HepG2 (cell line): ENCODE results near the gene NOX3. TPM values are rescaled to one million over a fixed set of nuclear protein-coding genes. Genes with fewer than 3 reads are reported as not detected.

Source experiments
- ATF4 ChIP-seq, 2 experiments: fragments of 450-650 bp in 1 of 2; sonication (generic) in 1 of 2; formaldehyde crosslinking; IDR thresholded peaks; 2 replicates each; pipeline versions ENCODE4 v1.5.0 to v1.8.0; 2020 to 2022; ENCODE audit warnings: mild to moderate bottlenecking in 1 of 2, missing genetic modification reagents in 1 of 2
- ATF7 ChIP-seq, 2 experiments: fragments of 450-650 bp in 1 of 2; sonication (generic) in 1 of 2; formaldehyde crosslinking in 1 of 2; IDR thresholded peaks; 2 replicates each; pipeline versions ENCODE4 v1.4.0 to v1.6.1; 2016 to 2020; ENCODE audit warnings: antibody characterized with exemption in 1 of 2, mild to moderate bottlenecking in 1 of 2, missing genetic modification reagents in 1 of 2
- DNMT3B ChIP-seq: conservative IDR thresholded peaks from 2 replicates; pipeline ENCODE4 v1.6.1; 2016; ENCODE audit warnings: missing biosample characterization, control low read depth
- ELF4 ChIP-seq: sonication (generic); formaldehyde crosslinking; IDR thresholded peaks from 2 replicates; pipeline ENCODE4 v1.5.0; 2020; ENCODE audit warnings: missing genetic modification reagents, mild to moderate bottlenecking, moderate library complexity, borderline replicate concordance
- FOXA1 ChIP-seq, 2 experiments: fragments of 450-650 bp in 1 of 2; sonication (generic) in 1 of 2; formaldehyde crosslinking in 1 of 2; IDR thresholded peaks; 2 replicates each; pipeline versions ENCODE4 v1.4.0 to v1.6.1; 2016 to 2020; ENCODE audit warnings: missing genetic modification reagents in 1 of 2
- GATAD1 ChIP-seq: IDR thresholded peaks from 2 replicates; pipeline ENCODE4 v1.6.1; 2016; ENCODE audit warnings: missing genetic modification reagents, missing compliant biosample characterization
- KLF13 ChIP-seq: sonication (generic); formaldehyde crosslinking; IDR thresholded peaks from 2 replicates; pipeline ENCODE4 v1.4.0; 2020; ENCODE audit warnings: mild to moderate bottlenecking, missing genetic modification reagents
- MIER2 ChIP-seq: IDR thresholded peaks from 2 replicates; pipeline ENCODE4 v1.6.1; 2016; ENCODE audit warnings: missing biosample characterization, missing genetic modification reagents
- NCOR1 ChIP-seq: fragments of 200-600 bp; sonication (generic); IDR thresholded peaks from 2 replicates; pipeline ENCODE4 v1.7.0; 2017; ENCODE audit warnings: antibody characterized with exemption, low read length, borderline replicate concordance
- NFIB ChIP-seq: sonication (generic); formaldehyde crosslinking; IDR thresholded peaks from 2 replicates; pipeline ENCODE4 v1.9.0; 2021; ENCODE audit warnings: missing genetic modification reagents, mild to moderate bottlenecking, borderline replicate concordance
- NFRKB ChIP-seq: fragments of 450-650 bp; IDR thresholded peaks from 2 replicates; pipeline ENCODE4 v1.6.1; 2017
- NONO ChIP-seq, 2 experiments: fragments of 450-650 bp in 1 of 2; sonication (generic) in 1 of 2; formaldehyde crosslinking in 1 of 2; IDR thresholded peaks in 1 of 2; conservative IDR thresholded peaks in 1 of 2; 2 replicates each; pipeline versions ENCODE4 v1.6.1 to v1.8.0; 2017 to 2022; ENCODE audit warnings: mild to moderate bottlenecking in 1 of 2, missing genetic modification reagents in 1 of 2, moderate library complexity in 1 of 2
- SOX5 ChIP-seq: IDR thresholded peaks from 2 replicates; pipeline ENCODE4 v1.6.1; 2016; ENCODE audit warnings: borderline replicate concordance
- SOX6 ChIP-seq, 2 experiments: fragments of 450-650 bp in 1 of 2; sonication (generic) in 1 of 2; formaldehyde crosslinking in 1 of 2; IDR thresholded peaks; 2 replicates each; pipeline versions ENCODE4 v1.4.0 to v1.6.1; 2017 to 2020; ENCODE audit warnings: antibody characterized with exemption in 1 of 2, mild to moderate bottlenecking in 1 of 2, missing genetic modification reagents in 1 of 2
- TFE3 ChIP-seq: IDR thresholded peaks from 2 replicates; pipeline ENCODE4 v1.6.1; 2016
- TMF1 ChIP-seq: sonication (generic); formaldehyde crosslinking; IDR thresholded peaks from 2 replicates; pipeline ENCODE4 v1.8.1; 2022; ENCODE audit warnings: low read depth, missing genetic modification reagents
- XBP1 ChIP-seq: sonication (generic); formaldehyde crosslinking; IDR thresholded peaks from 2 replicates; pipeline ENCODE4 v1.5.0; 2020; ENCODE audit warnings: missing genetic modification reagents
- ZNF451 ChIP-seq: sonication (generic); formaldehyde crosslinking; IDR thresholded peaks from 2 replicates; pipeline ENCODE4 v1.5.0; 2020; ENCODE audit warnings: mild to moderate bottlenecking, missing genetic modification reagents
- ZNF563 ChIP-seq: sonication (generic); formaldehyde crosslinking; IDR thresholded peaks from 2 replicates; pipeline ENCODE4 v1.8.0; 2022; ENCODE audit warnings: mild to moderate bottlenecking, moderate library complexity, missing genetic modification reagents
- ZNF577 ChIP-seq: sonication (generic); formaldehyde crosslinking; IDR thresholded peaks from 2 replicates; pipeline ENCODE4 v1.4.0; 2020; ENCODE audit warnings: mild to moderate bottlenecking, low read depth, missing genetic modification reagents, borderline replicate concordance
- ZNF616 ChIP-seq: sonication (generic); formaldehyde crosslinking; IDR thresholded peaks from 2 replicates; pipeline ENCODE4 v1.5.0; 2020; ENCODE audit warnings: low read depth, mild to moderate bottlenecking, missing genetic modification reagents
- ZNF644 ChIP-seq: IDR thresholded peaks from 2 replicates; pipeline ENCODE4 v1.6.1; 2016; ENCODE audit warnings: low read depth
- ZNF816 ChIP-seq: sonication (generic); formaldehyde crosslinking; IDR thresholded peaks from 2 replicates; pipeline ENCODE4 v1.8.0; 2022; ENCODE audit warnings: missing genetic modification reagents, mild to moderate bottlenecking, borderline replicate concordance
- polyA plus RNA-seq, 8 experiments: library from polyadenylated mRNA; depleted of rRNA in 3 of 8; stranded (reverse) in 7 of 8; unstranded in 1 of 8; fragments of >200 nt; fragmentation: Illumina TruSeq in 4 of 8; extraction: Trizol in 4 of 8; gene quantifications; 2 replicates each; pipeline versions ENCODE4 v1.2.1 to v1.2.3, GENCODE V29; 2011 to 2016; ENCODE audit warnings: low read depth in 4 of 8, missing spikeins in 1 of 8, mixed read lengths in 1 of 8; ENCODE audit not compliant: insufficient read depth in 1 of 8
- total RNA-seq, 5 experiments: library from RNA; depleted of rRNA; stranded (reverse); fragments of >200 nt; fragmentation: Illumina TruSeq; extraction: Trizol; gene quantifications; 2 replicates each; pipeline ENCODE4 v1.2.3, GENCODE V29; 2016; ENCODE audit warnings: low read depth in 1 of 5
- TF ChIP-seq, protein P1 (sequence below): sonication (generic); formaldehyde crosslinking; IDR thresholded peaks from 2 replicates; pipeline ENCODE4 v1.4.0; 2020; ENCODE audit warnings: missing genetic modification reagents

NOX3 gene
- total and polyA plus RNA-seq, 2 of the 13 experiments (the other 11 are each of a cell fraction or from before 2014, with no cell fraction given) = 0.09 to 0.18 TPM

DNA sequence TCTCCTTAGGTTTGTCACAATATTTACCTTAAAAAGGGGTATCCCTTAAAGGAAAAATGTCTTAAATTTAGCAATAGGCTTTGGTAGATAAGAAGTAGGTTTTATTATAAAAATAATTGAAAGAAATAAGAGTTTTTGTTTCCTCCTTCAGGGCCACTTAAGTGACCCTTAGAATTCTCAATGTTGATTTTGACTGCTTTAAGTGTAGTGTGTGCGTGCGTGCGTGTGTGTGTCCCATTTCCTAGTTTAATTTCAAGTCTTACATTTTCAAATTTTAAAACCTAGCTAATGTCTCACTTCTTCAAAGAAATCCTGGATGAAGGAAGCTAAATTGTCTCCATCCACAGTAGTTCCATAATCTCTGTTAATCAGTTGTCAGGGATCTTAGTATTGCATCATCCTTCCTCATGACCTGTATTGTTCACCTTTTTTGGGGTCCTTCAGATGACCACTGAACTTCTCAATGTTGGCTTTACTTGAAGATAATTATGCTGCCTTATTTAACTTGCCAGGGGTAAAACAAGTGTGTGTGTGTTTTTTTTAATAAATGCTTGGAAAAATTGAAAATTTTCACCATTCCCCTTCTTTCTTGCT, 90.7 kb downstream of the NOX3 start (continued):
- no peak for TF ChIP-seq SOX6 (IDR thresholded peaks at IDR 0.05)
- TF ChIP-seq SOX6 (CRISPR knock-in tag; IDR thresholded peaks at IDR 0.05) = peak; percentile 47; the same call in 1 of the 2 replicates
- TF ChIP-seq ZNF644 (CRISPR knock-in tag) = 0 out of 2 replicates have a peak, but pooled peaks have one; percentile 12
- TF ChIP-seq ATF4 (CRISPR knock-in tag; IDR thresholded peaks at IDR 0.05) = peak; percentile 84 to 92
- TF ChIP-seq ATF7 (IDR thresholded peaks at IDR 0.05) = peak; percentile 87
- no peak for TF ChIP-seq ATF7 (CRISPR knock-in tag; IDR thresholded peaks at IDR 0.05)
- no peak for TF ChIP-seq KLF13
- no peak for TF ChIP-seq FOXA1 (IDR thresholded peaks at IDR 0.05)
- no peak for TF ChIP-seq FOXA1 (CRISPR knock-in tag; IDR thresholded peaks at IDR 0.05)
- TF ChIP-seq TFE3 (CRISPR knock-in tag) = peak; percentile 35; the same call in 1 of the 2 replicates
- no peak for TF ChIP-seq TMF1
- TF ChIP-seq XBP1 (CRISPR knock-in tag) = no peak
- TF ChIP-seq ELF4 = no peak
- TF ChIP-seq SOX5 = peak; percentile 33; the same call in 1 of the 2 replicates
- TF ChIP-seq, protein P1, sequence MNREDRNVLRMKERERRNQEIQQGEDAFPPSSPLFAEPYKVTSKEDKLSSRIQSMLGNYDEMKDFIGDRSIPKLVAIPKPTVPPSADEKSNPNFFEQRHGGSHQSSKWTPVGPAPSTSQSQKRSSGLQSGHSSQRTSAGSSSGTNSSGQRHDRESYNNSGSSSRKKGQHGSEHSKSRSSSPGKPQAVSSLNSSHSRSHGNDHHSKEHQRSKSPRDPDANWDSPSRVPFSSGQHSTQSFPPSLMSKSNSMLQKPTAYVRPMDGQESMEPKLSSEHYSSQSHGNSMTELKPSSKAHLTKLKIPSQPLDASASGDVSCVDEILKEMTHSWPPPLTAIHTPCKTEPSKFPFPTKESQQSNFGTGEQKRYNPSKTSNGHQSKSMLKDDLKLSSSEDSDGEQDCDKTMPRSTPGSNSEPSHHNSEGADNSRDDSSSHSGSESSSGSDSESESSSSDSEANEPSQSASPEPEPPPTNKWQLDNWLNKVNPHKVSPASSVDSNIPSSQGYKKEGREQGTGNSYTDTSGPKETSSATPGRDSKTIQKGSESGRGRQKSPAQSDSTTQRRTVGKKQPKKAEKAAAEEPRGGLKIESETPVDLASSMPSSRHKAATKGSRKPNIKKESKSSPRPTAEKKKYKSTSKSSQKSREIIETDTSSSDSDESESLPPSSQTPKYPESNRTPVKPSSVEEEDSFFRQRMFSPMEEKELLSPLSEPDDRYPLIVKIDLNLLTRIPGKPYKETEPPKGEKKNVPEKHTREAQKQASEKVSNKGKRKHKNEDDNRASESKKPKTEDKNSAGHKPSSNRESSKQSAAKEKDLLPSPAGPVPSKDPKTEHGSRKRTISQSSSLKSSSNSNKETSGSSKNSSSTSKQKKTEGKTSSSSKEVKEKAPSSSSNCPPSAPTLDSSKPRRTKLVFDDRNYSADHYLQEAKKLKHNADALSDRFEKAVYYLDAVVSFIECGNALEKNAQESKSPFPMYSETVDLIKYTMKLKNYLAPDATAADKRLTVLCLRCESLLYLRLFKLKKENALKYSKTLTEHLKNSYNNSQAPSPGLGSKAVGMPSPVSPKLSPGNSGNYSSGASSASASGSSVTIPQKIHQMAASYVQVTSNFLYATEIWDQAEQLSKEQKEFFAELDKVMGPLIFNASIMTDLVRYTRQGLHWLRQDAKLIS (CRISPR knock-in tag) = no peak
- no peak for TF ChIP-seq MIER2 (CRISPR knock-in tag)
- TF ChIP-seq ZNF616 (CRISPR knock-in tag) = no peak
- TF ChIP-seq DNMT3B = no peak
- no peak for TF ChIP-seq NFRKB
- TF ChIP-seq NONO (IDR thresholded peaks at IDR 0.05) = no peak
- TF ChIP-seq NONO (CRISPR knock-in tag; conservative IDR thresholded peaks at IDR 0.05) = no peak
- no peak for TF ChIP-seq NFIB
- no peak for TF ChIP-seq ZNF563 (CRISPR knock-in tag)
- no peak for TF ChIP-seq ZNF816
- no peak for TF ChIP-seq ZNF451 (CRISPR knock-in tag)
- TF ChIP-seq ZNF577 (CRISPR knock-in tag) = no peak
- no peak for TF ChIP-seq NCOR1
- no peak for TF ChIP-seq GATAD1 (CRISPR knock-in tag)
